Right lobe of liver (tissue), 4 donors: ENCODE measurements around the gene SLC5A1.

ENCODE experiments used
- POLR2A ChIP-seq: fragments of 450-650 bp; IDR thresholded peaks from one replicate; pipeline ENCODE4 v1.6.1; 2017; ENCODE audit warnings: antibody characterized with exemption, mild to moderate bottlenecking
- TF ChIP-seq, protein P1 (sequence below), 4 donors: fragments of 200-600 bp in 3 of 4; fragments of 450-650 bp in 1 of 4; IDR thresholded peaks; one replicate each; pipeline versions ENCODE4 v1.5.1 to v1.8.0; 2016 to 2022; ENCODE audit warnings: antibody characterized with exemption in 4 of 4, mild to moderate bottlenecking in 2 of 4
- donor health status: DM: no; HTN: no; CAD: no.
- donor health status: DM: no; HTN: no; CAD: no.
- donor health status: DM: no; HTN: yes; CAD: no.

DNA sequence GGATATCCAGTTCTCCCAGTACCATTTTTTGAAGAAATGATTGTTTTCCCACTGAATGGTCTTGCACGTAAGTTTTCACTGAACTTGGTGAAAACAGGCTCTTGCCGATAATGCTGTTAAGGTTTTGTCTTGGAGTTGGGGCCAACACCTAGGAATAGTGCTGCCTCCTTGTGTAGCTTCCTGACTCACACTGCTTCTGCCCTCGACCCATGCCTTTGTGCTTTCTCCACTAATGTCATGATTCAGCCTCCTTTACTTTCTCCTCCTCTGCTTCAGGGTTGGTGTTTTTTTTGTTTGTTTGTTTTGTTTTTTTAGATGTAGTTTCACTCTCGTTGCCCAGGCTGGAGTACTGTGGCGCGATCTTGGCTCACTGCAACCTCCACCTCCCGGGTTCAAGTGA, 30.2 kb downstream of the SLC5A1 start:
- TF ChIP-seq, protein P1, sequence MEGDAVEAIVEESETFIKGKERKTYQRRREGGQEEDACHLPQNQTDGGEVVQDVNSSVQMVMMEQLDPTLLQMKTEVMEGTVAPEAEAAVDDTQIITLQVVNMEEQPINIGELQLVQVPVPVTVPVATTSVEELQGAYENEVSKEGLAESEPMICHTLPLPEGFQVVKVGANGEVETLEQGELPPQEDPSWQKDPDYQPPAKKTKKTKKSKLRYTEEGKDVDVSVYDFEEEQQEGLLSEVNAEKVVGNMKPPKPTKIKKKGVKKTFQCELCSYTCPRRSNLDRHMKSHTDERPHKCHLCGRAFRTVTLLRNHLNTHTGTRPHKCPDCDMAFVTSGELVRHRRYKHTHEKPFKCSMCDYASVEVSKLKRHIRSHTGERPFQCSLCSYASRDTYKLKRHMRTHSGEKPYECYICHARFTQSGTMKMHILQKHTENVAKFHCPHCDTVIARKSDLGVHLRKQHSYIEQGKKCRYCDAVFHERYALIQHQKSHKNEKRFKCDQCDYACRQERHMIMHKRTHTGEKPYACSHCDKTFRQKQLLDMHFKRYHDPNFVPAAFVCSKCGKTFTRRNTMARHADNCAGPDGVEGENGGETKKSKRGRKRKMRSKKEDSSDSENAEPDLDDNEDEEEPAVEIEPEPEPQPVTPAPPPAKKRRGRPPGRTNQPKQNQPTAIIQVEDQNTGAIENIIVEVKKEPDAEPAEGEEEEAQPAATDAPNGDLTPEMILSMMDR (IDR thresholded peaks at IDR 0.05): no peak
- TF ChIP-seq POLR2A: no peak
